Smooth muscle cell of bladder (primary cell): ENCODE measurements around the gene FBXO48. TPM values are rescaled to one million over a fixed set of nuclear protein-coding genes. Genes with fewer than 3 reads are reported as not detected.

Source experiments
- total RNA-seq: library from RNA; depleted of rRNA; stranded (reverse); fragments of >200 nt; gene quantifications from 2 replicates; pipeline ENCODE4 v1.2.3, GENCODE V29; 2014

Gene FBXO48, protein sequence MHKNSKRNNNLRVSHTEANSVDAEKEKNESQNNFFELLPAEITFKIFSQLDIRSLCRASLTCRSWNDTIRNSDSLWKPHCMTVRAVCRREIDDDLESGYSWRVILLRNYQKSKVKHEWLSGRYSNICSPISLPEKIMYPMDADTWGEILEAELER
- total RNA-seq: 0.28 TPM in 2 replicates

DNA sequence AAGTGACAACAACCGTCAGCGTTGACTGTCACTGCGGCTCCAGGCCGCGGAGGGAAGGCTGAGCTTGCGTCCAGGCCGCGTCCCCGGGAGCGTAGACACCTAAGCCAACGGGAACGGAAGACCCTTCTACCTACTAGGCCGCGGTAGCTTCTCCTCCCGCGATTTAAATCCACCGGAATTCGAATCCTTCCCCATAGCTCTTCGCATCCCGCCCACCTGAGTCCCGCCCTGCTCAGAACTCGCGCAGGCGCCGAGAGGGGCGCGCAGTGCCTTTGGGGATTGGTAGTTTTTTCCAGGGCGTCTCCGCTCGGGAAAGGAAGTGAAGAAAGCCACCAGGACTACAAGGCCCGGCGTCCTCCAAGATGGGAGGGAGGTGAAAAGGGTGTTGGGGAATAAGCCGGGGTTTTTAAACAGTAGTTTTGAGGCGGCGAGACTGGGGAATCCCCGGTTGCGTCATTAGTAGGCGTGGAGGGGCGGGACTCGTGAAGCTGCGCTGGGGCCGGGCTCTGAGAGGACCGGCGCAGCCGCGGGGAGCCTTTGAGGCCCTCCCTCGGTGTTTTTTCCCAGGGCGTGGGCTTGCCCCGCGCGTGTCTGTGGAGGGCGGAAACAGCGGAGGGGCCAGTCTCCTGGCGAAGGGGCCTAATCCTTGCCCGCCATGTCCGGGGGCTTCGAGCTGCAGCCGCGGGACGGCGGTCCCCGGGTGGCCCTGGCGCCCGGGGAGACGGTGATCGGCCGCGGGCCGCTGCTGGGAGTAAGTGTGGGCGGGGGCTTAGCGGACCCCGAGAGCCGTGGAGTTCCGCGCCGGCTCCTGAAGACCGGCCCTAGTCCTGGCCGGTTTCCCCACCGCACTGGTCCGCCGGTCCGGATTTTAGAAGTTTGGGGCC is at the start of gene FBXO48, which contains the start of gene APLF:
FBXO48 (minus strand) TSS at position 218 of the 884 bp plus-strand sequence. CDS start 2,149 bp downstream, outside the sequence.
APLF (plus strand) TSS at position 509 of the 884 bp plus-strand sequence; CDS start at position 656, 147 bp downstream.

Other genes starting within 250 kb of the FBXO48 start
- 13.7 and 17.8 TPM in 2 replicates for gene PPP3R1, start 214.8 kb downstream of the FBXO48 start, total RNA-seq
- gene CNRIP1, start 147.3 kb downstream of the FBXO48 start, total RNA-seq: 28.4 and 32.9 TPM in 2 replicates
- gene PLEK, start 102.0 kb downstream of the FBXO48 start, total RNA-seq: 0.14 and 1.1 TPM in 2 replicates
- gene APLF, start 291 bp upstream of the FBXO48 start, total RNA-seq: 4.8 and 7.0 TPM in 2 replicates
- gene PROKR1, start 176.3 kb upstream of the FBXO48 start, total RNA-seq: not detected in 2 replicates